DOHH2 (cell line): Measurements from ENCODE around the gene PEX10.
"Not testable (repeated sequence)": the region's sequence is repeated elsewhere in the genome, so short reads cannot be mapped to it uniquely, and the experiment has no call there.

ENCODE experiments used
- H3F3A ChIP-seq: fragments of 200-600 bp; sonication (generic), shearing (Covaris generic); 2 replicates; pipeline ENCODE4 v1.6.0; 2016; ENCODE audit warnings: antibody characterized with exemption, mild to moderate bottlenecking; ENCODE audit not compliant: control insufficient read depth, insufficient read depth
- H3K27ac ChIP-seq: fragments of 200-600 bp; sonication (generic); 2 replicates; pipeline ENCODE4 v1.5.1; 2014; ENCODE audit warnings: low read depth, mild to moderate bottlenecking, low read length, moderate library complexity
- H3K27me3 ChIP-seq: fragments of 200-600 bp; sonication (generic); 2 replicates; pipeline ENCODE4 v1.6.1; 2014; ENCODE audit warnings: mild to moderate bottlenecking, low read length, mixed read lengths; ENCODE audit not compliant: control insufficient read depth
- H3K36me3 ChIP-seq: fragments of 200-600 bp; sonication (generic); 2 replicates; pipeline ENCODE4 v1.6.1; 2014; ENCODE audit warnings: mild to moderate bottlenecking, low read length, moderate library complexity, mixed read lengths; ENCODE audit not compliant: control insufficient read depth
- H3K4me1 ChIP-seq: fragments of 200-600 bp; sonication (generic); 2 replicates; pipeline ENCODE4 v1.6.1; 2014; ENCODE audit warnings: mild to moderate bottlenecking, low read length, mixed read lengths; ENCODE audit not compliant: control insufficient read depth
- H3K4me2 ChIP-seq: fragments of 200-600 bp; sonication (generic); 2 replicates; pipeline ENCODE4 v1.6.0; 2014; ENCODE audit warnings: mild to moderate bottlenecking, low read length, moderate library complexity
- H3K4me3 ChIP-seq: fragments of 200-600 bp; sonication (generic); 2 replicates; pipeline ENCODE4 v1.5.1; 2014; ENCODE audit warnings: mild to moderate bottlenecking, low read length, mixed read lengths
- H3K79me2 ChIP-seq: fragments of 200-600 bp; sonication (generic); 2 replicates; pipeline ENCODE4 v1.6.1; 2014; ENCODE audit warnings: mild to moderate bottlenecking, low read length, mixed read lengths; ENCODE audit not compliant: control insufficient read depth
- H3K9me2 ChIP-seq: fragments of 200-600 bp; sonication (generic); replicated peaks from 2 replicates; pipeline ENCODE4 v1.6.1; 2014; ENCODE audit warnings: mild to moderate bottlenecking, low read length, mixed read lengths; ENCODE audit not compliant: control insufficient read depth
- H3K9me3 ChIP-seq: fragments of 200-600 bp; sonication (generic); 2 replicates; pipeline ENCODE4 v1.6.1; 2014; ENCODE audit warnings: antibody characterized with exemption, low read length, mixed read lengths; ENCODE audit not compliant: control insufficient read depth, insufficient read depth
- H4K20me1 ChIP-seq: fragments of 200-600 bp; sonication (generic); 2 replicates; pipeline ENCODE4 v1.6.0; 2014; ENCODE audit warnings: low read depth, mild to moderate bottlenecking, antibody characterized with exemption, low read length, moderate library complexity; ENCODE audit not compliant: control insufficient read depth, insufficient read depth
- CTCF ChIP-seq: fragments of 200-600 bp; sonication (generic); IDR thresholded peaks from one replicate; pipeline ENCODE4 v1.5.1; 2014; ENCODE audit warnings: antibody characterized with exemption, mild to moderate bottlenecking, low read depth, low read length; ENCODE audit not compliant: poor library complexity, severe bottlenecking
- EZH2phosphoT487 ChIP-seq: fragments of 200-600 bp; sonication (generic); IDR thresholded peaks from 2 replicates; pipeline ENCODE4 v1.6.1; 2017; ENCODE audit warnings: borderline replicate concordance, mild to moderate bottlenecking, antibody characterized with exemption, low read length, moderate library complexity, mixed read lengths

PEX10 gene

DNA sequence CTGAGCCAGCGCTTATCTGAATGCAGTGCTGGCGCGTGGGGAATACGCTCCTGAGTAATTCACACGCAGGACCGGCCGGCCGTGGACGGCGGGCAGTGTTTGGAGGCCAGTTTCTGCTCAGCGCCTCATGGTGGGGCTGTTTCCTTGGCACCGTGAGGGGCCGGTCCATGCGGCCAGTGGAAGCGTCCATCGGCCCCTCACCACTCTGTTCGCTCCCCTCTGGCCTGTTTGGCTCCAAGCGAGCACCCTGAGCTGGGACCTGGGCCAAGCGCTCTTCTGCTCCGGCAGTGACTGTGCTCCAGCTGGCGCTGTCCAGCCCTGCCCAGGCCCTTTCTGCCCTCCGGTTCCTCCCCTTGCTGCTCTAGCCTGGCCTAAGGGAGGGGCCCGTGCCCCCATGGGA is 47.4 kb upstream of the PEX10 start:
- H3K27me3 ChIP-seq: no peaks in the 10 kb centered on the region
- H3K9me3 ChIP-seq: no peaks in the 10 kb centered on the region

DNA sequence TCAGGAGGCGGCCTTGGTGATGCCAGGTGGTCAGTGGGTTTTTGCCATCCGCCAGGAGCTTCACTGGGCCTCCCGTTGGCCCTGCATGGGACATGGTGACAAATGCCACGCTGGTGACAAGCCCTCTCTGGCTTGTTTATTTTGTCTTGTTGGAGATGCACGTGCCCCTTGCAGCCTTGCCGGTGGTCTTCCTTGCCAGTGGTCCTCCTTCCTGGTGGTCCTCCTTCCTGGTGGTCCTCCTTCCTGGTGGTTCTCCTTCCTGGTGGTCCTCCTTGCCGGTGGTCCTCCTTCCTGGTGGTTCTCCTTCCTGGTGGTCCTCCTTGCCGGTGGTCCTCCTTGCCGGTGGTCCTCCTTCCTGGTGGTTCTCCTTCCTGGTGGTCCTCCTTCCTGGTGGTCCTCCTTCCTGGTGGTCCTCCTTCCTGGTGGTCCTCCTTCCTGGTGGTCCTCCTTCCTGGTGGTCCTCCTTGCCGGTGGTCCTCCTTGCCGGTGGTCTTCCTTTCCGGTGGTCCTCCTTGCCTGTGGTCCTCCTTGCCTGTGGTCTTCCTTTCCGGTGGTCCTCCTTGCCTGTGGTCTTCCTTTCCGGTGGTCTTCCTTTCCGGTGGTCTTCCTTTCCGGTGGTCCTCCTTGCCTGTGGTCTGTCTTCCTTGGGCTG is 46.9 kb upstream of the PEX10 start:
- not testable (repeated sequence) for H3F3A ChIP-seq, H3K27me3 ChIP-seq, H3K9me2 ChIP-seq, H3K9me3 ChIP-seq, H3K27ac ChIP-seq, H3K79me2 ChIP-seq, H3K4me1 ChIP-seq, H3K4me2 ChIP-seq, H4K20me1 ChIP-seq, H3K36me3 ChIP-seq, H3K4me3 ChIP-seq

More for the DNA sequence above, 47.4 kb upstream of the PEX10 start:
- H4K20me1 ChIP-seq: no peaks in the 10 kb centered on the region
- no peaks in the 10 kb centered on the region for H3F3A ChIP-seq
- TF ChIP-seq EZH2phosphoT487 (no peak), CTCF (no peak)
- H3K27ac ChIP-seq: no peak overlapping the region
- H3K9me2 ChIP-seq: no peaks in the 10 kb centered on the region
- no peaks in the 10 kb centered on the region for H3K79me2 ChIP-seq
- H3K4me1 ChIP-seq: no peaks in the 10 kb centered on the region
- H3K4me2 ChIP-seq: no peak overlapping the region
- no peaks in the 10 kb centered on the region for H3K36me3 ChIP-seq
- H3K4me3 ChIP-seq: no peak overlapping the region

DNA sequence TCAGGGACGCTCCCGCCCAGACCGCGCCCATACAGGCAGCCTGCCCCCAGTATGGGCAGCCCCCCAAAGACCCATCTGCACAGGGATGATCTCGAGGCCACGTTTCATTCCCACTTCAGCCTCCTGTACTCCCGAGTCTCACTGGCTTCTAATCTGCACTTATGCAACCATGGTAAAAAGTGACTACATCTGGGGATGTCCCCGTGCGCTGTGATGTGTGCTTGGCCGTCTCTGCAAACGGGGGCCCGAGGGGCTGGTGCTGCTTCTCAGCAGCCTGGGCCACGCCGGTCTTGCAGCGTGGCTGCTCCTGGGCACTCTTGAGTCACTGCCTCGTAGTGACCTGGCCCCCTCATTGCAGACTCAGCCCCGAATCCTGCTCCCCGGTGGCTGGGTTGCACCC is 46.3 kb upstream of the PEX10 start:
- no peak overlapping the region for H3K4me2 ChIP-seq
- no peaks in the 10 kb centered on the region for H4K20me1 ChIP-seq
- no peaks in the 10 kb centered on the region for H3K4me1 ChIP-seq
- no peaks in the 10 kb centered on the region for H3K9me2 ChIP-seq
- no peak overlapping the region for H3K4me3 ChIP-seq
- no peaks in the 10 kb centered on the region for H3K79me2 ChIP-seq
- no peaks in the 10 kb centered on the region for H3K36me3 ChIP-seq
- no peaks in the 10 kb centered on the region for H3K9me3 ChIP-seq
- no peak for TF ChIP-seq CTCF
- no peak for TF ChIP-seq EZH2phosphoT487
- no peak overlapping the region for H3K27ac ChIP-seq
- H3K27me3 ChIP-seq: no peaks in the 10 kb centered on the region
- H3F3A ChIP-seq: no peaks in the 10 kb centered on the region

- Histone ChIP-seq H3K4me2 (no peak overlapping the region), H3K36me3 (no peaks in the 10 kb centered on the region), H3K79me2 (no peaks in the 10 kb centered on the region), H3K27ac (no peak overlapping the region), H3K27me3 (no peaks in the 10 kb centered on the region), H3K9me2 (no peaks in the 10 kb centered on the region), H3K4me1 (no peaks in the 10 kb centered on the region), H4K20me1 (no peaks in the 10 kb centered on the region), H3K9me3 (no peaks in the 10 kb centered on the region), H3F3A (no peaks in the 10 kb centered on the region), H3K4me3 (no peak overlapping the region)
- TF ChIP-seq EZH2phosphoT487 (no peak), CTCF (no peak)
These were observed 45.1 kb upstream of the PEX10 start for GRCh38 chr1:2457444-2457843.
